Glomerular visceral epithelial cell (primary cell): Measurements from ENCODE around the gene SEMA3C.

Source experiments
- DNase-seq: peaks from one replicate; pipeline ENCODE4 v3.0.0-alpha.2; 2016; ENCODE audit errors: extremely low spot score

SEMA3C gene

DNA sequence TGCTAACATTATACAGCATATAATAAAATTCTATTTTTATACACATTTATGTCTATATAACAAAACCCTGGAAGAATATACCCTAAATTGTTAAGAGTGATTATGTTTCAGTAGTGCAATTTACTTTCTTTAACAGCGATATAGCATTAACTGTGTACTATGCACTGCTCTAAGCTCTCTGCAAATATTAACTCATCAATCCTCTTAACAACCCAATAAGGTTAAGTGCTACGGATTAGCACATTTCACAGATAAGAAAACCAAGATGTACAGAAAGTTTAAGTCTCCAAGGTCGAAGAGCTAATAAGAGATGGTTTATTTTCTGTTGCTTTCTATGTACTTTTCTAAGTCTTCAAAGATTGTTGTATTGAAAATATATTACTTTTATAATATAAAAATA is 95.8 kb downstream of the SEMA3C start:
- no peak for DNase-seq

- peak; percentile 55 for DNase-seq
Measured at GRCh38 chr7:80821771-80822319, 97.0 kb downstream of the SEMA3C start.

DNA sequence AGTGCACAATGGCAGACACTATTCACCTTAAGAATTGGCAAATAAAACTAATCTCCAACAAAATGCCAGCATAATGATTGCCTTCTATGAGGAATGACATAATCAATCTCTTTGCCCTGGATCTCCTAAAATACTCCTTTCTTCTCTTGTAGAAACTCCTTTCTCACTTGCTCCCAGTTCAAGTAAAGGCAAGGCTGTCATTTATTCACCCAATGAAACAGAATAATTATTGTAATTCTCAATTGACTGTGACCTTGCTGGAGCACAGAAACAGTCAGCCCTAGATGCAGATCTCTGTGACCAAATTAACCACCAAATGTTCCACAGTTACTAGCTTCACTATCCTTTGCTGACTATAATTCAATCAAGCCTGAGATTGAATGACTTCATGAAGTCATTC is 99.3 kb downstream of the SEMA3C start:
- DNase-seq = no peak

GRCh38 chr7:80818181-80818580 is 100.7 kb downstream of the SEMA3C start:
- DNase-seq = no peak

DNA sequence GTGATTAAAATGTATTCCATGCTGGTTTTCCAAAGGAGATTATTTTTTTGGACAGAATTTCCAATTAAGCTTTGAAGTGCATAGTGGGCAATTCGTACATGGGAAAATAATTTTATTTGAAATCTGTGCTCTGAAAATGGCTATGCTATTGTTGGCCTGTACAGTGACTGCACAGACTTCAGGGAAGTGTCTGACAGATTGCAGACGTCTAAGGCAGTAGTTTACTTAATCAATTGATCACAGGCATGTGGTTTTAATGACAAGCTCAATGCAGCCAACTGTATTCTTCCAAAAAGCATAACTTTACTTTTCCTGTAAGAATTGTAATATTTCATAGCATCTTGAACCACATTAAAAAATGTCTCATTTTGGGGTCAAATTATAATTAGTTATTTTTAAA is 102.0 kb downstream of the SEMA3C start:
- DNase-seq = no peak

- no peak for DNase-seq
Measured at GRCh38 chr7:80815733-80816132, 103.1 kb downstream of the SEMA3C start.

- no peak for DNase-seq
Measured at GRCh38 chr7:80809545-80809944, 109.3 kb downstream of the SEMA3C start.

GRCh38 chr7:80807166-80807900 is 111.5 kb downstream of the SEMA3C start:
- no peak for DNase-seq

GRCh38 chr7:80806663-80807062 is 112.2 kb downstream of the SEMA3C start:
- DNase-seq = no peak

GRCh38 chr7:80804589-80804988 is 114.3 kb downstream of the SEMA3C start:
- DNase-seq = no peak

DNA sequence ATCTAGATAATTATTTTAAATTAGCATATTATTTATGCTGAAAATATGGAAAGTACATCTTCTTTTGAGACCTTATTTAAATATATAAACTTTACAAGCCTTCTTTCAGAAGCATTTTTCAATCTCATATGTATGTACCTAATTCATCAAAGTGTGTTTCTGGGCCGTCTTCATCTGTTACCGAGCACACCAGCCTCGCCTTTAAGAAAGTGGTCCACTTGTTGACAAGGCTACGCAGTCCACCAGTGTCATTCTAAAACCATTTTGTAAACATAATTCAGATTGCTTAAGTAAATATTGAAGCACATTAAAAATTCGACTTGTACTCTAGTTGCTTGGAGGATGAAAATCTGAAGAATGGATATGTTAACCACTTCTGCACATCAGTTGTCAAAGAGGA is 116.3 kb downstream of the SEMA3C start:
- DNase-seq = no peak

- DNase-seq = no peak
Measured at GRCh38 chr7:80794631-80795573, 123.9 kb downstream of the SEMA3C start.

GRCh38 chr7:80791509-80791929 is 127.3 kb downstream of the SEMA3C start:
- no peak for DNase-seq

GRCh38 chr7:80790877-80791276 is 128.0 kb downstream of the SEMA3C start:
- no peak for DNase-seq

DNA sequence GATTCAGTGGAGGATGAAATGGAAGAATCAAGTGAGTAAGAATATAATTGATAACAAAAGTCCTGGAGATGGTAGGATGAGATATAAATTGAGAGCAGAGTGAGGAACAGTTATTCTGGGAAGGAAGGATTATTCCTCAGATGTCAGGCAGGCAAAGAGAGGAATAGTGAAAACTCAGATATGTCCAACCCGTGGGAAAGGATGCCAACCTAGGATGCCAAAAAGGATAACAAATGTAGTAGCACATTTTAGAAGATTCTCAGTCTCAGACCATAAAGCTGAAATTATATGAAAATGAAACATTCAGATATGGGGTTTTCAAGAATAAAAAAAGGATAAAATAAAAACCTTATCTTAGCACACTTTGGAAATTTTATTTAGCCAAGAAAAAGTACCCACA is 131.1 kb downstream of the SEMA3C start:
- DNase-seq = no peak

DNA sequence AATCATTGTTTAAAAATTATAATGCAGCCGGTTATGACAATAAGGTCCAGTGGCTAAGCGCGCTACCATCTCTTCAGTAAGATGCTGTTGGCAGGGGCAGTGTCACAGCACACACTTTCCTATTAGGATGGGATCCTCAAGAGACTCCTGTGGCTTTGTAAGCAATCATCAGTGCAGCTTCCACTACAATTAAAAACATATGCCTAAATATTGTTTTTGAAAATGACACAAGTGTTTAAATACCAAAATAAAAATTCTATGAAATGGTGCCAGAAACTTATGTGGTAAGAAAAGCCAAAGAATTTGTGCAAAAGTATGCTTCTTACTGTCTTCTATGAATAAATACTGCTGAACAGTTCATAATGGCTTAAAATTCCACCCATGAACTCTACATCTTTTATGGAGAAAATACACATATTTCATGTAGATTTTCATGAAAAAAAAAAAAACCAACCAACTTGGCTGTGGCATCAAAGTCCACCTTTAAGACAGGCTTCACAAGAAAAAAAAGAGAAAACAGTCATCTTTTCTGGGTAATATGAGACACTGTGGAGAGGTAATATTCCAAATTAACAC is 132.8 kb downstream of the SEMA3C start:
- no peak for DNase-seq

DNA sequence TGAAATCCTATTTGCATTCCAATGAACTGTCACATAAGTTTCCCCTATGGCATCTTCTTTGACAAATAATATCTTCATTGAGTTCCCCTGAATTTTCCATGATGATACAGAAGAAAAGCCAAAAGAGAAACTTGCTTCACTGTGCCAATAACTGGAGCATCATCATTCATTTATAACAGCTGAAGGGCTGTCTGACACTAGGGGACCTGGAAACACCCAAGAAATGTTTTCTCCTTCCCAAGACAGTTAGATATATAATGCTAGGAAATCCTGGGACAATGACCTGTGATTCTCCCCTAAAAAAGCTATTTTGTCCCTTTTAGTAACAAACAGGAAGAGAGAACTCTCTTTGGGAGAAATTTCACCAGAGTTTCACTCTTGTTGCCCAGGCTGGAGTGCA is 133.6 kb downstream of the SEMA3C start:
- DNase-seq = no peak

DNA sequence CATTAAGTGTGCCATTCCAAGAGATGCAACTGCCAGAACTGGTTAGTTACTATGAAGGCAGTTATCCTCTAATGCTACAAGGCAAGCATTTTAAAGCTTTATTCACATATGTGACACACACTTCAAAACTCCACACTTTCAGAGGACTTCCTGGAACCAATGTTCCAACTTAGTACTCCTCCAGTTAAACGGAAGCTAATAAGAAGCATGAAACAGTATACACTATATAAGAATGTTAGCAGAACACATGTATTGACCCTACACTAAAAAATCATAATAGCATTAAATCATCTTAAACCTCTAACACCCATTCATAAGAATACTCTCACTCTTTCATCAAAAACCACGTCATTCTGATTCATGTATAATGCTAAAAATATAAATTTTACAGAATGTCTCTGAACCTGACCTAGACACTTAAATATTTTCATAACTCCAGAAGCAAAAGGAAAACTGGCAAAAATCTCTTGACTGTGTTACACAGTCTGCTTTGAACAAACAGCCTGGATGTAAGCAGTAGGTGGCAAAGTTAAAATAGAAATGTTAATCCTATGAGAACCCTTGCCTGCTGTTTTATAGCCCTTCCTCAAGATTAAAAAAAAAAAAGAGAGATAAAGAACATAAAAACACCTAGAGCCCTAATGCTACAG is 135.0 kb downstream of the SEMA3C start:
- DNase-seq = no peak

DNA sequence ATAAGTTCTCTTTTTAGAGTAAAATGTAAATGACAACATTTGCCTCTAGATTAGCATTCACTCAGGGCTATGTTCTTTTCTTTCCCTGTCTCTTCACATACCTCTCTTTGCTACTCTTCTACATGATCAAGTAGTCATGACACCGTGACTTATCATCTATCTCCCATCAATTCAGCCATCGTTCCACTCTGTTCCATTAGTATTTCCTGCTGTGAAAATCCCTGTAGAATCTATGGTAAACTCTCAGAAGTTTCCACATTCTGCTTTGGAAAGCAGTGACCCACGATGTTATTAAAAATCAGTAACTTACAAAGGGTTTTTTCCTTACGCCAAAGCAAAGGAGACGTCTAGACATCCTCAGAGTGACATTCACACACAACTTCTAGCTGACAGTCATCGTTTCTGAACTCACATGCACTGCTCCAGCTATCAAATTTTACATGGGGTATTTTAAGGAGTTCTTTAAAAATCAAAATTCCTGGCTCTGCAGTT is 135.6 kb downstream of the SEMA3C start:
- no peak for DNase-seq

DNA sequence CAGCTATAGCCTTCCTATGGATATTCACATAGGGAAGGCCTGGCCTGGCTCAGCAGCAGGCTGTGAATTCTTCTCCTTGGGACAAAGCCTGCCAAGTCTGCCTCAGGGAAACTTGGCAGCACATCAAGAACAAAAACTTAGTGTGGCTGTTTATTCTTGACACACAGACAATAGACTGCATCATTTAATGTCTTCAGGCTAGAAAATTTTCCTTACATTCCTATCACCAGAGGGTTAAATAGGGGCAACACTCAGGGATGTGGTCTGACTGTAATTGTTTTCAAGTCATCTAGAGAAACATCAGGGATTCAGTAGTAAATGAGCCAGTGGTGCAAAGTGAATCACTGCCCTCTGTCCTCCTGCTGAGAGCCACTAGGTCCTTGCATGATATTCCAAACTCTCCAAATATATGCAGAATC is 137.3 kb downstream of the SEMA3C start:
- peak; percentile 36 for DNase-seq

DNA sequence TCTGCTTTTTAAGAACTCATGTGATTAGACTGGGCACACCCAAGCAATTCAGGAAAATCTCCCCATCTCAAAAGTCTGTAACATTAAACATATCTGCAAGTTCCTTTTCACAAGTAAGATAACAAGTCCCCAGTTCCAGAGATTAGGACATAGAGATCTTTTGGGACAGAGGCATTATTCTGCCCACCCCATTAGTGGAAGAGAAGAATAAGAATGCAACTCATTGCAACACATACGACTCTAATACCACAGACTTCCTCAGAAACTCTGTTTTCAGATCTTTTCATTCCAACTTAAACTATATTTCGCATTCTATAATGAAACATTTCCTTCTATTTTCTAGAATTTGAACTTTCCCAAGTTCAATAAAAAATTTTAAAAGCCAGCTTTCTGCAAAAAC is 137.7 kb downstream of the SEMA3C start:
- DNase-seq = no peak

DNA sequence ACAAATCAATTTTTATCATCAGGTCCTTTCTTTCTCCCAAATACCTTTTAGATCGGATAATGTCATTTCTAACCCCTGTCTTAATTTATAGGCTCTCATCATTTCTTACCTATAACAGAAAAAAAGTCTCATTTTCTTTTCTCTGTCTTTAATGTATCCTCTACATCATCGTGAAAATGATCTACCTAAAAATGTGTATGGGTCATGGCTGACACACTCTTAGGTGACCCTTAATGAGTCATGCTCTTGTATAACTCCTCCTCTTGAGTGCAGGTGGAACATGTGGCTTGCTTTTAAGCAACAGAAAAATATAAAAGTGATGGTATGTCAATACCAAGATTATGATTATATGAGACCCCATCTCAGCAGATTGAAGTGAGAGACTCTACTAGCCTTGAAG is 139.4 kb downstream of the SEMA3C start:
- DNase-seq = no peak
